Measurements from ENCODE around the gene SERPINE2. TPM values are rescaled to one million over a fixed set of nuclear protein-coding genes. Genes with fewer than 3 reads are reported as not detected.

Gene SERPINE2
- total and polyA plus RNA-seq, 5 donors = 15.4 to 49.4 (median 24.2) TPM

DNA sequence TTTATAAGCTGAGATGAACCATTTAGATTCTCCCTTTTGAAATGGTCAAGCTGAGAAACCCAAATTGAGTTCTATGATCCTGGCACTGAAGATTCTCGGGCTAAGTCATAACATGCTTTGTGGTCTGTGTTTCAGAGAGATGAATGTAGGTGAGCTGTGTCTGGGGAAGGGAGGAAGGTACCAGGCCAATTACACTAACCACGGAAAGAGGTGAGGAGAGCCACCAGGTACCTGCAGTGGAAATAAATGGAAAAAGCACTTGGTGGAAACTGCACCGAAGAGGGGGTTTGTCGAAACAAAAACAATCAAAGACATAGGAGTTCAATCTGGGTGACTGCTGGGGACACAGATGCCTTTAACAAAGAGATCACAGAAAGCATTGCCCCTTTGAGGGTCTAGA is 82.8 kb downstream of the SERPINE2 start:
- 83% methylated on average over 4 of the region's 4 CpGs for WGBS
- peaks cover 2% of the 10 kb centered on the region for H3K4me1 ChIP-seq (ENCODE audit: control insufficient read depth, insufficient read depth, low read length)

DNA sequence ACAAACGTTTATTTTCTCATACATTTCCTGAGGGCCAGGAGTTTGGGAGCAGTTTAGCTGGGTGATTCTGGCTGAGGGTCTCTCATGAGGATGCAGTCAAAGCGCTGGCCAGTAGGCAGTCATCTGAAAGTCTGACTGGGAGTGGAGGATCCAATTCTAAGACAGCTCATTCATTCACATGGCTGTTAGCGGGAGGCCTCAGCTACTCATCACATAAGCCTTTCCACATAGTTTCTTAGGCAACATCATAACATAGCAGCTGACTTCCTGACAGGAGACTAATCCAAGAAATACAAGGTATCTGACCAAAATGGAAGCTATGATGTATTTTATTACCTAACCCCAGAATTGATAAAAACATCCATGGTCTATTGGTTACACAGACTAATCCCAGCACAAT is 84.7 kb downstream of the SERPINE2 start:
- intact Hi-C loops (cut with DNase I) = no loop called here
- no peaks in the 10 kb centered on the region for H3K27me3 ChIP-seq (ENCODE audit: control insufficient read depth, insufficient read depth)
- no peak for DNase-seq
- no peaks in the 10 kb centered on the region for H3K9me3 ChIP-seq (ENCODE audit: control insufficient read depth, low read length)
- ATAC-seq = no peak
- no peaks in the 10 kb centered on the region for H3K4me1 ChIP-seq (ENCODE audit: control insufficient read depth, insufficient read depth, low read length)
- no peak overlapping the region for H3K27ac ChIP-seq (ENCODE audit: low read length)
- 76% methylated on average over 3 of the region's 3 CpGs for WGBS
- H3K4me3 ChIP-seq (ENCODE audit: low read length) = no peak overlapping the region

More for the DNA sequence above, 82.8 kb downstream of the SERPINE2 start:
- ATAC-seq (no peak), DNase-seq (no peak)
- intact Hi-C loops (cut with DNase I) = no loop called here
- Histone ChIP-seq H3K27ac (ENCODE audit: low read length) (peak overlapping the region; percentile 70), H3K27me3 (ENCODE audit: control insufficient read depth, insufficient read depth) (no peaks in the 10 kb centered on the region), H3K9me3 (ENCODE audit: control insufficient read depth, low read length) (no peaks in the 10 kb centered on the region), H3K4me3 (ENCODE audit: low read length) (peak overlapping the region; percentile 98)

- no peaks in the 10 kb centered on the region for H3K27me3 ChIP-seq (ENCODE audit: control insufficient read depth, insufficient read depth)
- H3K9me3 ChIP-seq (ENCODE audit: control insufficient read depth, low read length) = no peaks in the 10 kb centered on the region
- 84% methylated on average over 6 of the region's 6 CpGs for WGBS
- no peak for DNase-seq
- H3K4me3 ChIP-seq (ENCODE audit: low read length) = no peak overlapping the region
- intact Hi-C loops (cut with DNase I) = no loop called here
- no peak overlapping the region for H3K27ac ChIP-seq (ENCODE audit: low read length)
- ATAC-seq = no peak
- H3K4me1 ChIP-seq (ENCODE audit: control insufficient read depth, insufficient read depth, low read length) = no peaks in the 10 kb centered on the region
These were observed 86.7 kb downstream of the SERPINE2 start for GRCh38 chr2:223952280-223952968.

DNA sequence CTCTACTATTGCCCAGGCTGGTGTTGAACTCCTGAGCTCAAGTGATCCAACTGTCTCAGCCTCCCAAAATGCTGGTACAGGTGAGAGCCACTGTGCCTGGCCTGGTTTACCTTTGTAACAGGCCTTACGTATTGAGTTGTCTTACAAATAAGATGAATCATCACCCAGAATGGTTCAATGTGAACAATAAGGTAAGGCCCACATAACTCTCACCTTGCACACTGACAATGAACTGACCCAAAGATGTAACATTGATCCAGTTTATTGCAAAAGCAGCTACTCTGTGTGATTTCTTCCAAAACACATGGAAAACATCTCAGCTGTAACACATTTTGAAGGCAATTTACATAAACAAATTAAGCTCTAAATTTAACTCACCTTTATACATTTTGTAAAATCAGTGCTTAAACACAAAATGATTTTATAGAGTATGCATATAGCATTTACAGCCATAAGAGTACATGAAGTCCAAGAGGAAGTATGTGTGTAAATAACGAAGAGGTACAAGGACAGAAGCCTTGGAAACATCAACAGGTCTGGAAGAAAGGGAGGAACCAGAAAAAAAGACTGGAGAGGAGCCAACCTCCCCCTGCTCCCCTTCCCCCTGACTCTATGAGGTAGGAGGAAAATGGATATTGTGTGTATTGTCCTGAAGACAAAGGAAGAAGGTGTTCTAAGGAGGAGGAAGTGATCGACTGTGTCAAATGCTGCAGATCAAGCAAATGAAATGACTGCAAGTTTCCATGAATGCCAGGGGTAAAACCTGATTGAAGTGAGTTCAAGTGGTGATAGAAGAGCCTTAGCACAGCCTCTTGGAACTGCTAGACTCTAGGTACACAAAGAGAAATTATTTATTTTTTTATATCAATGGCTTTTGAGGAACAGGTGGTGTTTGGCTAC is 88.4 kb downstream of the SERPINE2 start:
- Histone ChIP-seq H3K4me3 (ENCODE audit: low read length) (no peak overlapping the region), H3K9me3 (ENCODE audit: control insufficient read depth, low read length) (no peaks in the 10 kb centered on the region), H3K27ac (ENCODE audit: low read length) (no peak overlapping the region), H3K27me3 (ENCODE audit: control insufficient read depth, insufficient read depth) (no peaks in the 10 kb centered on the region), H3K4me1 (ENCODE audit: control insufficient read depth, insufficient read depth, low read length) (peaks cover 1% of the 10 kb centered on the region)
- intact Hi-C loops (cut with DNase I) = no loop called here
- DNase-seq (no peak), ATAC-seq (no peak)
- 68% methylated on average over 3 of the region's 3 CpGs for WGBS

DNA sequence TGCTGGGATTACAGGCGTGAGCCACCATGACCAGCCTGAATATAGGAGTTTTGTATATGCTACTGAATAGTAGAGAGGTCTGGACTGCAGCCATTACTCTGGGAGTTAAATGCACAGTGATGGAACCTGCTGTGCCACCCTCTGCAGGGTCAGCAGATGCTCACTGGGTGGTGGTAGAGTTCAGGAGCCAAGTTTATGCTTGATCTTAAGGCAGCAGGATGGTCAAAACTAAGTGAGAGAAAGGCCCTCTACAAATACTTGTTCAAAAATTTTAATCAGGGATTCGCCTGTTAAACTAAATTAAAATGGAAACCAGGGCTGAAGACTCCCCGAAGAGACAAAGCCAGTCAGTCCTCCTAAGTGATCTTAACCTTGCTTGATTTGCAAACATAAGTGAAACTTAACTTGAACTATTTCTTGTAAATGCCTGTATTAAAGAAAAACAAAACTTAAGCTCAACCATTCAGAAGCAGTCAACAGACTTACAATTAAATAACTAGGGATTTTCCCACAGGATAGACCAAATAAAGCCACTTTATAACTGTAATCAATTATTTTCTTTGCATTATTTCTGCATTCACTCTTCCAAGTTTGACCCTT is 89.7 kb downstream of the SERPINE2 start:
- no peak for ATAC-seq
- intact Hi-C loops (cut with DNase I) = no loop called here

GRCh38 chr2:223947711-223948205 is 91.3 kb downstream of the SERPINE2 start:
- 47% methylated on average over 5 of the region's 5 CpGs for WGBS
- DNase-seq = no peak

More for the DNA sequence above, 89.7 kb downstream of the SERPINE2 start:
- Histone ChIP-seq H3K27ac (ENCODE audit: low read length) (no peak overlapping the region), H3K27me3 (ENCODE audit: control insufficient read depth, insufficient read depth) (no peaks in the 10 kb centered on the region), H3K4me3 (ENCODE audit: low read length) (no peak overlapping the region), H3K9me3 (ENCODE audit: control insufficient read depth, low read length) (no peaks in the 10 kb centered on the region), H3K4me1 (ENCODE audit: control insufficient read depth, insufficient read depth, low read length) (peaks cover 2% of the 10 kb centered on the region)
- 76% methylated on average over 3 of the region's 3 CpGs for WGBS
- no peak for DNase-seq

DNA sequence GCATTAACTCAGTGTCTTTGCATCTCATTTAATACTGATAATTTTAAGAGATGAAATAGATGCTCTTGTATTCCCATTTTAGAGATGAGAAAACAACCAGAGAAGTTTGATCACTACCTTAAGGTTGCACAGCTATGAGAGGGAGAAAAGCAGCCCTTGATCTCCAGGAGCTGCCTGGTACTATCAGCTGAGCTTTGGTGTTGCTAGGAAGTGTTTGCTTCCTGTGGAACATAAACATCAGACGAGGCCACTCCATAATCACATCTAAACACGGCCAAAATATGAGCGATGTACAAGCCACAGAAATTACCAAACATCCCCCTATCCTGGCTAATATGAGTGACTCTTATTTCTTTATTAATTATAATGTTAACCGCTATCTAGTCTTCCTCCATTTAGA is 93.3 kb downstream of the SERPINE2 start:
- Histone ChIP-seq H3K4me1 (ENCODE audit: control insufficient read depth, insufficient read depth, low read length) (peaks cover 4% of the 10 kb centered on the region), H3K27me3 (ENCODE audit: control insufficient read depth, insufficient read depth) (no peaks in the 10 kb centered on the region), H3K27ac (ENCODE audit: low read length) (no peak overlapping the region), H3K4me3 (ENCODE audit: low read length) (peak overlapping the region; percentile 69), H3K9me3 (ENCODE audit: control insufficient read depth, low read length) (no peaks in the 10 kb centered on the region)
- ATAC-seq (no peak), DNase-seq (no peak)
- WGBS = 37% methylated on average over 4 of the region's 4 CpGs
- intact Hi-C loops (cut with DNase I) = no loop called here

More at GRCh38 chr2:223947711-223948205, 91.3 kb downstream of the SERPINE2 start:
- no peak for ATAC-seq
- Histone ChIP-seq H3K4me1 (ENCODE audit: control insufficient read depth, insufficient read depth, low read length) (peaks cover 2% of the 10 kb centered on the region), H3K9me3 (ENCODE audit: control insufficient read depth, low read length) (no peaks in the 10 kb centered on the region), H3K27ac (ENCODE audit: low read length) (no peak overlapping the region), H3K27me3 (ENCODE audit: control insufficient read depth, insufficient read depth) (no peaks in the 10 kb centered on the region), H3K4me3 (ENCODE audit: low read length) (no peak overlapping the region)
- intact Hi-C loops (cut with DNase I) = no loop called here

DNA sequence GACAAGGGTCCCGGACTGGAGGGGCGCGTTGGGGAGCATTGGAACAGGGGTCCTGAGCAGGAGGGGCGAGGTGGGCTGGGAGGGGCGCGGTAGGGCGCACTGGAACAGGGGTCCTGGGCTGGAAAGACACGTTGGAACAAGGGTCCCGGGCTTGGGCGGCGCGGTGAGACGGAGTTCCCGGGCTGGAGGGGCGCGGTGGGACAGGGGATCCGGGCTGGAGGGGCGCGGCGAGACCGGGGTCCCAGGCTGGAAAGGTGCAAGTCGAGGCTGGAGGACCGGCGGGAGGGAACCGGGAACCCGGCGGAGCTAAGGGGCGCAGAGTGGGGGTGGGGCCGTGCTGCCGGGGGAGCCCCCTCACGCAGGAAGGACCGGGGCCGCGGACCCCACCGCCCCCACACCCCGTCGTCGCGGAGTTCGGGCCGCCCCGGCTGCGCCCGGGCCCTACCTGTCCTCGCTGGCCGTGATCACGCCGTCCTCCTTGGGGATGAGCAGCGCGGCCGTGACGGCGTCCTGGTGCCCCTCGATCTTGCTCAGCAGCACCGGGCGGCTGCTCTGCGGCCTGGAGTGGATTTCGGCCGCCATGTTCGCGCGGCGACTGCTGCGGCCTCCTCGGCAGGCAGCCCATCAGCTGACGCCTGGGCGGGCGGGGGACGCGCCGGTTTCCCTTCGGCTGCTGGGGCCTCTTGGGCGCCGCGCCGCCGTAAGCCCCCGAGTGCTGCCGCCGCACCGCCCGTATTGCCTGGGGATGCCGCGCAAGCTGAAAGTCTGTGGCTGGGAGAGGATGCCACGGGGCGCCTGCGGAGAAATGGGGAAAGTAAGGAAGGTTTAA is 94.2 kb downstream of the SERPINE2 start, which contains the start of gene WDFY1:
TSS of gene WDFY1 (minus strand) at position 633 of the 829 bp plus-strand sequence. CDS start at position 582, 51 bp downstream.
- Histone ChIP-seq H3K9me3 (ENCODE audit: control insufficient read depth, low read length) (no peaks in the 10 kb centered on the region), H3K27ac (ENCODE audit: low read length) (peak within 1 kb of the TSS; percentile 90), H3K4me1 (ENCODE audit: control insufficient read depth, insufficient read depth, low read length) (peaks cover 4% of the 10 kb centered on the region), H3K27me3 (ENCODE audit: control insufficient read depth, insufficient read depth) (no peaks in the 10 kb centered on the region), H3K4me3 (ENCODE audit: low read length) (peak within 1 kb of the TSS; percentile 69)
- WGBS = under 1% methylated on average over 87 of the region's 87 CpGs
- peak; percentile 92 to 96 (median 96) for DNase-seq
- peak; percentile 97 to 98 for ATAC-seq
- intact Hi-C loops (cut with DNase I) = no loop called here

DNA sequence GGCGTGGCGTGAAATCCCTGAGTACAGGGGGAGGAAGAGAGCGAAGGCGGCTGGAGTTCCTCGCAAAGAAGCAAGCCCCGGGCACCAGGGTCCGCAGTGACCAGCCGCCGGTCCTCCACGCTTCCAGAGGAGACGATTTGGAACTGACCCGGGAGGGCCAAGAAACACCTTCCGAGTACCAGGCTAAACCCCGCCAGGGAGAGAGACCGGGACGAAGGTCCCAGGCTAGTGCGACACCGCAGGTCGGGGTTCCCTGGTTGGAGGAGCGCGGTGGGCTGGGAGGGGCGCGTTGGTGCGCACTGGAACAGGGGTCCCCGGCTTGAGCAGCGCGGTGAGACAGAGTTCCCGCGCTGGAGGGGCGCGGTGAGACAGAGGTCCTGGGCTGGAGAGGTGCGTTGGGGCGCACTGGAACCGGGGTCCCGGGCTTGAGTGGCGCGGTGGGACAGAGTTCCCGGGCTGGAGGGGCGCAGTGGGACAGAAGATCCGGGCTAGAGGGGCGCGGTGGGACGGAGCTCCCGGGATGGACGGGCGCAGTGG is 94.9 kb downstream of the SERPINE2 start:
- peaks cover 6% of the 10 kb centered on the region for H3K4me1 ChIP-seq (ENCODE audit: control insufficient read depth, insufficient read depth, low read length)
- ATAC-seq = peak; percentile 61 to 75

DNA sequence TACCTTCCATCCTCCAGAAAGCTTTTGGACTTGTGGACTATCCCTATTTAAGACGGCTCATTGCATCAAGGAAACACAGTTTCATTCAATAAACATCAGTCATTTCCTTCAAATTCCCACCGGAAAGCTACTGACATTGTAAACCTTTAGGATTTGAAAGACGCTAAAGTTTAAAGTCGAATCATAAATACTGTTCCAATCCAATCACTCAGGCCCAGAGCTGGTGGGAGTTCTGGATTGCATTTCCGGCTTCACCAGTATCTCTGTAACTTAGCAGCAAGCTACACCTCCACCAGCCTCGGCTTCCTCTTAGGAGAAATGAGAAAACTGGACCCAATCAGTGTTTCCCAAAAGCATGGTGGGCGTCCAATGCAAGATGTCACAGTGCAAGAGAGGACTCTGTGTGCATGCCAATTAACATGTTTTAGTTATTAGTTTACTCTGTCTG is 95.5 kb downstream of the SERPINE2 start:
- no peak for DNase-seq
- ATAC-seq = peak in 1 of 2 donors; percentile 34
- intact Hi-C loops (cut with DNase I) = no loop called here

More for the DNA sequence above, 94.9 kb downstream of the SERPINE2 start:
- Histone ChIP-seq H3K4me3 (ENCODE audit: low read length) (peak overlapping the region; percentile 69), H3K27ac (ENCODE audit: low read length) (peak overlapping the region; percentile 90), H3K9me3 (ENCODE audit: control insufficient read depth, low read length) (no peaks in the 10 kb centered on the region), H3K27me3 (ENCODE audit: control insufficient read depth, insufficient read depth) (no peaks in the 10 kb centered on the region)
- DNase-seq = peak; percentile 31 to 76 (median 70)
- under 1% methylated on average over 46 of the region's 46 CpGs for WGBS
- intact Hi-C loops (cut with DNase I) = no loop called here

More for the DNA sequence above, 95.5 kb downstream of the SERPINE2 start:
- Histone ChIP-seq H3K27ac (ENCODE audit: low read length) (peak overlapping the region; percentile 37), H3K4me3 (ENCODE audit: low read length) (peak overlapping the region; percentile 69), H3K27me3 (ENCODE audit: control insufficient read depth, insufficient read depth) (no peaks in the 10 kb centered on the region), H3K4me1 (ENCODE audit: control insufficient read depth, insufficient read depth, low read length) (peaks cover 7% of the 10 kb centered on the region), H3K9me3 (ENCODE audit: control insufficient read depth, low read length) (no peaks in the 10 kb centered on the region)
- WGBS = 26% methylated on average over 7 of the region's 7 CpGs
